Measurements from ENCODE around the gene MPV17L2.

MPV17L2 gene

DNA sequence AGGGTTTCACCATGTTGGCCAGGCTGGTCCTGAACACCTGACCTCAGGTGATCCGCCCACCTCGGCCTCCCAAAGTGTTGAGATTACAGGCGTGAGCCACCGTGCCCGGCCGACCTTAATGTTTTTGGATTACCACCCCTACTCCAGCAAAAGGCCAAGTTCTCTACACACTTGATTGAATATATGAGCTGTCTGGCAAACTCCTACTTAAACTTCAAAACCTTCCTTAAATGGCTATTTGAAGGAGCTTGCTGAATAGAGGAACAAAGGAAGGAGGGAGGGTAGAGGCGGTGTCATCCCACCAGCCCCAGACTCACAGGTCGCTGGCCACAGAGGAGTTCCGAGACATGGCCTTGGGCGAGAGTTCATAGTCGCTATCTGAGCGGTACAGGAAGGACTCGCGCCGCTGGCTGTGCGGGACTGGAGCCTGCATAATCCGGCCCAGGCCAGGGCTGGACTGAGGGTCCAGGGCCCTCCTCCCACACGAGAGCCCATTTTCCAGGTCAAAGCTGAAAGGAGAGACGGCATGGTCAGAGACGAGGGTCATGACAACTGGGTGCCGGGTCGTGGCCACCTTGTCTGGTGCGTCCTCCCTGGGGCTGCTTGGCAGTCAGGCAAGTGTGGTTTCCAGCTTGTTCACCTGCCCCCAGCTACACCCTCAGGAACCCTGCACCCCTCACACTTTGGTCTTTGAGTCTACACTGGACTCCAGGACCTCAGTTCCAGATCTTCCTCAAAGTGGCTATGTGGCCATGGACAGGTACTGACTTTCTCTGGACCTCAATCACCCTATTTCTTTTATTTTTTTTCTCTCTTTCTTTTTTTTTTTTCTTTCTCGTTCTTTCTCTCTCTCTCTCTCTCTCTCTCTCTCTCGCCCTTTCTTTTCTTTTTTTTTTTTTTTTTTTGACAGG, 29.1 kb downstream of the MPV17L2 start:
- DNase-seq (ENCODE audit: low read depth) = no peak
- TF ChIP-seq CTCF (IDR thresholded peaks at IDR 0.05; ENCODE audit: insufficient read depth, low read depth, low read length, missing control alignments) = no peak
- H3K4me3 ChIP-seq (ENCODE audit: low read depth, low read length) = no peak overlapping the region

DNA sequence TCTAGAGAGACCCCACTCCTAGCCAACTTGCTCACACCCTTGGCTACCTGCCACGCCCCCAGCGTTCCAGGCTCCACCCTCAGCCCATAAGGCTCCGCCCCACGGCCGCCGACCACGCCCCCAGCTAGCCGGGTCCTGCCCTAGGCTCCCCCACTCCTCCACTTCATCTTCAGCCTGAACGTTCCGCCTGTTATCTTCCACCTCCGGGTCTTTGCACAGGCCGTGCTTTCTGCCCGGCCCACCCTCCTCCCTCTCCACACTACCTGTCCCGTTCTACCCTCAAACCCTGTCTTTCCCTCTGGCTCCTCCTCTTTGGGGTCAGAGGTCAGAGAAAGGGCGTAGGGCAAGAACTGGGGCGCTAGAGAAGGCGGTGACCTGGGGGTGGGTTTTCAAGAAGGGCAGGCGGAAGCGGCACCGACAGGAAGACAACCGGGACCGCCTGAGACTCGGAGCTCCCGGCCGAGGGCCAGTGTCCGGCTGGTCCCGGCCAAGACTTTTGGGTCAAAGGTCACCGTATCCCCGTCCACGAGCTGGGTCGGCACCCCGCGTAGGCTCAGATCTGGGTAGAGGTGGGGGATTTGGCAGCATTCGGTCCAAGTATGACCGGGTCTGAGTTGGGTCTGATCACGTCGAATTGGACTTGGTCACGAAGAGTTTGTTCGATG, 31.0 kb downstream of the MPV17L2 start:
- peak; percentile 39 for DNase-seq (ENCODE audit: low read depth)
- H3K4me3 ChIP-seq (ENCODE audit: low read depth, low read length) = peak overlapping the region; percentile 39
- TF ChIP-seq CTCF (IDR thresholded peaks at IDR 0.05; ENCODE audit: insufficient read depth, low read depth, low read length, missing control alignments) = no peak

GRCh38 chr19:18224525-18225354, 31.7 kb downstream of the MPV17L2 start:
- peak; percentile 99 for DNase-seq (ENCODE audit: low read depth)
- no peak for TF ChIP-seq CTCF (IDR thresholded peaks at IDR 0.05; ENCODE audit: insufficient read depth, low read depth, low read length, missing control alignments)
- peak overlapping the region; percentile 42 for H3K4me3 ChIP-seq (ENCODE audit: low read depth, low read length)

- H3K4me3 ChIP-seq (ENCODE audit: low read depth, low read length) = no peak overlapping the region; the same call in 1 of the 2 replicates
- DNase-seq (ENCODE audit: low read depth) = no peak
Observed at GRCh38 chr19:18225355-18225701, 32.3 kb downstream of the MPV17L2 start.

DNA sequence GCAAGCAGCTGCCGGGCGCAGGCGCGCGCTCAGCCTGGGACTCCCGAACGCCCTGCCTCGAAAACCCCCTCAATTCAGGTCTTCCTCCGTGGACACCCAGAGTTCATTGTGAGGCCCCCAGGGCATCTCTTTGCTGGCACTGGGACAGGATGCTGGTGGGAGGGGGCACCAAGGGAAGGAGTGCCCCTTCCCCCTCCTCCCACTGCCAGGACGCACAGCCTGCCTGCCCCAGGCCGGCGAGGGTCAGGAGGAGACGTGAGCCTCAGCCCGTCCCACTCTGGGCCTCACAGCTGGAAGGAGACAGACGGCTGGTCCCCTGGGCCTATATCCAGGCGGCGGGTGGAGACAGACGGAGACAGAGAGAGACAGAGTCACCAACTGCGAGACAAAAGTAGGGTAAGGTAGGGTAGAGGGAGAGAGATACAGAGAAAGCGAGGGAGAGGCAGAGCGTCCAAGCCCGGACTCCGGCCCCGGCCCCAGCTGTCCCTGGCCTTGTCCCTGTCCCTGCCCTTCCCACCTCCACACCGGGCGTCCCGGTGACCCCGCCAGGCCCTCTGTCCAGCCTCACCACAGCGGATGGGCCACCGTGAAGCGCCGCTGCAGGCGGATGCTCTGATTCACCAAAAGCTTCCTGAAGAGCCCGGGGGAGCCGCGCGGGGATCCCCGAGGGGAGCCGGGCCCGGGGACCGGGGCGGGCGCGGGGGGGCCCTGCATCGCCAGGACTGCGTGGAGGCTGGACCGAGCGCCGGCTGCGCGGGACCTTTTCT, 32.9 kb downstream of the MPV17L2 start, which contains the start of gene PDE4C:
PDE4C (minus strand) TSS at position 737 of the 767 bp plus-strand sequence; CDS start at position 714, 23 bp downstream.
- DNase-seq (ENCODE audit: low read depth) = no peak
- no peak for TF ChIP-seq CTCF (IDR thresholded peaks at IDR 0.05; ENCODE audit: insufficient read depth, low read depth, low read length, missing control alignments)
- no peak within 1 kb of the TSS; the same call in 1 of the 2 replicates for H3K4me3 ChIP-seq (ENCODE audit: low read depth, low read length)

More at GRCh38 chr19:18225355-18225701, 32.3 kb downstream of the MPV17L2 start:
- TF ChIP-seq CTCF (IDR thresholded peaks at IDR 0.05; ENCODE audit: insufficient read depth, low read depth, low read length, missing control alignments) = no peak

Measured in GM12865 (cell line).